Activated T-helper 9 cell treated with anti-CD3 and anti-CD28 coated beads, Interleukin-2, amount 50 U/mL, for 16 hours (primary cell): ENCODE data around the gene LY6G6F.

ENCODE experiments used
- DNase-seq: peaks from one replicate; pipeline ENCODE4 v3.0.0-alpha.2; 2020; ENCODE audit warnings: low read depth

The LY6G6F gene, protein sequence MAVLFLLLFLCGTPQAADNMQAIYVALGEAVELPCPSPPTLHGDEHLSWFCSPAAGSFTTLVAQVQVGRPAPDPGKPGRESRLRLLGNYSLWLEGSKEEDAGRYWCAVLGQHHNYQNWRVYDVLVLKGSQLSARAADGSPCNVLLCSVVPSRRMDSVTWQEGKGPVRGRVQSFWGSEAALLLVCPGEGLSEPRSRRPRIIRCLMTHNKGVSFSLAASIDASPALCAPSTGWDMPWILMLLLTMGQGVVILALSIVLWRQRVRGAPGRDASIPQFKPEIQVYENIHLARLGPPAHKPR

DNA sequence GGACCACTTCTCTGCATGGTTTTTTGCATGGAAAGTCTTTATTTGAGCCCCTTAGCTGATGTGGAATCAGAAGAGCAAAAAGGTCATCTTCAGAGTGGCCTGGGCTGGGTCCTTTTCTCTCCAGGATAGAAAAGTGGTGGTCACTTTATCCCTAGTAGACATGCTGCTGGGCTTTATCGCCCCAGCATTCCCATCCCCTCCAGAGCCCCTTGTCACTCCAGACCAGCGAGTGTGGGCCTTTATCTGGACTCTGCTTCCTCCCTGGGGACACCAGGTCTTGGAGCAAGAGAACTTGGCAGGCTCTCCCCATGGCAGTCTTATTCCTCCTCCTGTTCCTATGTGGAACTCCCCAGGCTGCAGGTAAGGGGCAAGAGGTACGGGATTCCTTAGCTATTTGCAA is at the start of gene LY6G6F:
Gene LY6G6F, plus strand, starts transcription at position 268 of the 400 bp plus-strand sequence. Its CDS starts 41 bp downstream, at position 309.
- DNase-seq: no peak

DNA sequence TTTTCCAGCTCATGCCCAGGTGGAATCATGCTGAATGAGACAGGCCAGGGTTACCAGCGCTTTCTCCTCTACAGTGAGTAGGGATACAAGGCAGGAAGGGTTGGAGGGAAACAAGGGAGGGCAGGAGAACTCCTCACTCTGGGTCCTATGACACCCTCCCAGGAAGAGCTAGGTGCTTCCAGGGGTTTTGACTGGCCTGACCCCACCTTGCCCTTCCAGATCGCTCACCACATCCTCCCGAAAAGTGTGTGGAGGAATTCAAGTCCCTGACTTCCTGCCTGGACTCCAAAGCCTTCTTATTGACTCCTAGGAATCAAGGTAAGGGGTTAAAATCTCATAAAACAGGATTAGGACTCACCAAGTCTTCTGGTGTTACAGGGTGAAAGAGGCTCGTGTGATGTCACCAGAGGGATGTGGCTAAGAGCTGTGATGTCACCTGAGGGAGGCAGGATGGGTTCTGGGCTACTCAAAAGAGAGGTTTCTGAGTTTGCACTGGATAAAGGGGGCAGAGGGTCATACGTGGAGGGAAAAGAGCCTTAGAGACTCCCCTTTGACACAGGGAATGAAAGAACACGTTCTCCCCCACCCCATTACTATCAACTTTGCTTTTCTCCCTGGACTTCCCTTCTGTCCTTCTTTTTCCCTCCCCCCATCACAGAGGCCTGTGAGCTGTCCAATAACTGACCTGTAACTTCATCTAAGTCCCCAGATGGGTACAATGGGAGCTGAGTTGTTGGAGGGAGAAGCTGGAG is 49.1 kb upstream of the LY6G6F start:
- DNase-seq: no peak

DNA sequence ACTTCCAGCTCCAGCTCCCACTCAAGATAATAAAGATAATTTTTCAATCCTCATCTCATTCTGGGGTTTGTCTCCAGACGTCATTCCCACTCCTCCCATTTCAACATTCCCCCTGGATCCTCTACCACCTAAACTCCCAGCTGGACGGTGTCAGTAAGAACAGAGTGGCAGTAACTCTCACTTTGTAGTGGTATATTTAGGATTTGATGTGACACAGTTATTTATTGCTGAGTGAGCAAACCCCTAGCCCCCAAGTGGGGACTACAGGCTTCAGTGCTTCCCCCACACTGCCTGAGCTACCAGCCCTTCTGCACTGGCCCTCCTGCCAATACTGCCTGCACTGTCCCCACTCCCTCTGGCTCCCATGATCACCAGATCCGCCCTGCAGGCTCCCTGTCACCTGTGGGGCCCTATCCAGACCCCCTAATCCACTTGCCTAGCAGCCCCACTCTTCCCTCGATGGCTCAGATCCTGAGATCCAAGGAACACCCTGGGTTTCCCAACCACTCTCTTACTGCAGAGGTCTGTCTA is 48.4 kb upstream of the LY6G6F start:
- DNase-seq: no peak

DNA sequence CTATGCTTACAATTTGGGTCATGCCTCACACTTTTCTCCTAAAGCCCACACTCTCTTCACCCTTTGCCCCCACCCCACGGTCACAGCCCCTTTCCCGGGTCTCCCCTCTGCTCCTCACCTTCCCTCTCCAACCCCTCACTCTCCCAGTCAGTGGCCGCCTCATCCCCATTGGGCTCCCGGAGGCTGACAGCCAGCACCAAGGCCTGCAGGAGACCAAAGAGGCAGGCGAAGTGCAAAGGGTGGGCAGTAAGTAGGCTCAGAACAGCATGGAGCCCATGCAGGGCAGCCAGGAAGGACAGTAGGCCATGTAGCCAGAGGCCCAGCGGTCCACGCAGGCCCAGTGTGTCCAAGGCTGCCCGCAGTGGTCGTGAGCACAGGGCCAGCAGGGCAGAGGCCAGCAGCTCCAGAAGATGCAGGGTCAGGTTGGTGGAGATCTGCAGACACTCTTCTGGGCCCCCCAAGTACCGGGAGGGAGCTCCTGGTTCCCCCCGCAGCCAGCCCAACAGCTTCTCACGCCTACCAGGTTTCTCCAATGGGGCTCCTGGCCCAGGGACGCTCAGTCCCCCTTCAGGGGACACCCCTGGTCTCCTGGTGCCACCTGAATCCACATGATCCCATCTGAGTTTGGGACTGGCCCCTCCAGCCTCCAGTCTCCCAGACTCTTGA is 47.5 kb upstream of the LY6G6F start:
- DNase-seq: no peak

DNA sequence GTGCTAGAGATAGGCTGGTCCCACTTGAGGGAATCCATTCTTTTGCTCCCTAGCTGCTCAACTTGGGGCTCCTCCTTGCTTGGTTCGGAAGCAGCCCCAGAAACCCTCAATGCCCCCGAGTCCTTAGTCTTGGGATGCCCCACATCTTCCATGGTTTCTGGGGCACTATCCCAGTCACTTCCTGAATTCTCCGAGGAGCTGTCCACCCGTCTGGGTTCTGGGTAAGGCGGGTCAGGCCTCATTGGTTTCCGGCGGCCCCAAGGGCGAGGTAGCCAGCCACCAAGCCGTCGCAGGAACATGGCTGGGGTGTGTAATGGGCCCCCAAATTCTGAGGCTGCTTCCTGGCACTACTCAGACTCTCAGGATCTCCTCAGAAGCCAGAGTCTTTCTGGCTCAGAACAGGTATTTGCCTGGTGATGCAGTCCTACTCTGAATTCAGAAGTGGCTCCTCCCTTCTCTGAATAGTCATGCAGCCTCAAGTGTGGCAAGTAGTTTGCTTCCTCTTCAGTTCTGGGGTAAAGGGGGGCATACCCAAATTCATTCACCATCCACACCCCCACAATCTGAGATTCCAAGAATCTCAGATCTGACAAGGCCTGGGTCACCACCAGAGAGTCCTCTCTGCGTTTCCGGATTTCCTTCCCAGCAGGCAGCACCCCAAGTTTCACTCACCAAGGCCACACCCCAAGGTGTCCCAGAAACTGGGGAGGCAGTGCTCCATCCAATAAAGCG is 46.9 kb upstream of the LY6G6F start:
- DNase-seq: no peak

DNA sequence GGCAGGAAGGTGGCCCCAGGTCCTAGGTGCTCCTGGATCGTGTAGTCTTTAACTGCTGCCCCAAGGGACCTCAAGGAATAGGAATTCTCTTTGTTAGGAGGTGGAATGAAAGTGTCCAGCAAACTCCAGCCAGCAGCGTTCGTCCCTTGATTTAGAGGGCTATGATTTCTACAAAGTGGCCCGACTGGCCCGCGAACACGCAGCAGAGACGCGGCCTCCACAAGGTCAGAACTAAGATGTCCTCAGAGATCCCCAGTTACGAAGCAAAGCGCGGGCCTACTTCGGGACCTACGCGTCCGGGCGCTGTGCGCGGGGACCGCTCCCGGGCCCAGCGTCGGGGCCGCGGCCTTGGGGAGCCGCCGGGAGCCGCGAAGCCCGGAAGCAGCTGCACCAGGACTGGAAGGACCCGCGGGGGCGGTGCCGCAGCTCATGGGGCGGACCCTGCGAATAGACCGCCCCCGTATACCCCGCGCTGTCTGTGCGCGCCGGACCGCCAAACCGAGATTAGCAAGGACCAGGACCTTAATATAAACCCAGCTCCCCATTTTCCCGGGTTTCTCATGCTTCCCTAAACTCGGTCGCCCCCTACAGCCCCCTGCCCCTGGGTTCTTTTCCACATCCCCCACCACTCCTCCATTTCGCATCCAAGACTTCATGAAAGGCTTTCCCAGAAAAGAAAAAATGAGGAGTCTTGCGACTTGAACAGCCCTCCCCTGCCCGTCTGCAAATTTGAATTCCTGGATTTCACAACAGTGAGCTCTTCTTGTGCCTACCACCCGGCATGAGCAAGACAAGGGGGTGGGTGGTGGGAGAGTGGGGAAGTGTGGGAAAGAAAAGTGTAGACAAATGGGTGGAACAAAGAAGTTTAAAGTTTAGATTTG is 46.0 kb upstream of the LY6G6F start, which contains the start of gene C6orf47:
Gene C6orf47, minus strand, starts transcription at position 398 of the 881 bp plus-strand sequence. CDS start 831 bp downstream, outside the sequence.
- DNase-seq: peak; percentile 65

DNA sequence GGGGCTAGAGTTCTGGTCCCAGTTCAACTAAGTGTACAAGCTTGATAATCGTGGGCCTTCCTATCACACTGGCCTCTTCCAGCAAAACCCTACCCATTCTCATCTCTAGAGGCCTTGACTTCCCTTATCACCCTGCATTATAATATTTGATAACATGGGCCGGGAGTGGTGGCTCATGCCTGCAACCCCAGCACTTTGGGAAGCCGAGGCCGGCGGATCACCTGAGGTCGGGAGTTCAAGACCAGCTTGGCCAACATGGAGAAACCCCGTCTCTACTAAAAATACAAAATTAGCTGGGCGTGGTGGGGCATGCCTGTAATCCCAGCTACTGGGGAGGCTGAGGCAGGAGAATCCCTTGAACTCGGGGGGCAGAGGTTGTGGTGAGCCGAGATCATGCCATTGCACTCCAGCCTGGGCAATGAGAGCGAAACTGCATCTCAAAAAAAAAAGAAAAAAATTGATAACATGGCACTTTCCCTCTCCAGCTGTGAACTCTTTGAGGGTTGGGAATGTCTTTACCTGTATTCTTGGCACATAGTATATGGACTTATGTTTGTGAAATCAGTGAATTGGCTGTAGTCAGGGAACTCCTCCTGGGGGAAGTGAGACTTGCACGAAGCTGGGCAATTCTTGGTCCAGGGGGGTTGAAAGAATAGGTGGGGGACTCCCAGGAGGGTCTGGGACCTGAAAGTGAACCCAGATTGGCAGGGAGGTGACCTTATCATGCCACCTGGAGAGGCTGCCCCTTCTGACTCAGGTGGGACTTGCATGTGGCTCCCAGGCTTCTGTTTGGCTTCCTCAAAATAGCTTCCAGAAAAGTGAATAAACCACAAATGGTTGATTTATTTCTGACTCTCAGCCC is 45.2 kb upstream of the LY6G6F start:
- no peak for DNase-seq

DNA sequence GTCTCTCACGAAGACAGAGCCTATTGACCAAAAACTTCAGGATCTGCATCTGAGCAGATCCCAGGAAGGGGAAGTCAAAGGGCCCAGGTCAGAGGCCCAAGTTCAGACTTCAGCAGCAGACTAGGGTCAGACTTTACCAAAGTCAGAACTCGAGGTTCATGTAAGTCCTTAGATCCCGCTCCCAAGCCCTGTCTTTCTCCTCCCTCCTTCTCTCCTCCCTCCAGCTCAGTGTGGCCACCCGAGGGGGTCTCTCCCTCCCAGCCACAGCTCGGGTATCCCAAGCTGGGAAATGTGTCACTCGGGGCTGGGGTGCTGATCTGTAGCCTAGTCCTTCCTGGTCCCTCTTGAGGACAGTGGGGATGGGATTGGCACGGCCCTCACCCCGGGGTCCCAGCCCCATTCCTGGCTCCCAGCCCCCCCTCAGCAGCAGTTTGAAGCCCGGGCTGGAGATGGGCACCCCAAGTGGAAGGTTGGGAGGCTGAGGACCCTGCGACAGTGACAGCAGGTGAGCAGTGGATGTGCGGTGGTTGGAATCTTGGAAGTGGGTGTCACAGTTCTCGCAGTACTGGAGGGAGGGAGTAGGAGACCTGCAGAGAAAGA is 44.4 kb upstream of the LY6G6F start:
- DNase-seq: no peak

DNA sequence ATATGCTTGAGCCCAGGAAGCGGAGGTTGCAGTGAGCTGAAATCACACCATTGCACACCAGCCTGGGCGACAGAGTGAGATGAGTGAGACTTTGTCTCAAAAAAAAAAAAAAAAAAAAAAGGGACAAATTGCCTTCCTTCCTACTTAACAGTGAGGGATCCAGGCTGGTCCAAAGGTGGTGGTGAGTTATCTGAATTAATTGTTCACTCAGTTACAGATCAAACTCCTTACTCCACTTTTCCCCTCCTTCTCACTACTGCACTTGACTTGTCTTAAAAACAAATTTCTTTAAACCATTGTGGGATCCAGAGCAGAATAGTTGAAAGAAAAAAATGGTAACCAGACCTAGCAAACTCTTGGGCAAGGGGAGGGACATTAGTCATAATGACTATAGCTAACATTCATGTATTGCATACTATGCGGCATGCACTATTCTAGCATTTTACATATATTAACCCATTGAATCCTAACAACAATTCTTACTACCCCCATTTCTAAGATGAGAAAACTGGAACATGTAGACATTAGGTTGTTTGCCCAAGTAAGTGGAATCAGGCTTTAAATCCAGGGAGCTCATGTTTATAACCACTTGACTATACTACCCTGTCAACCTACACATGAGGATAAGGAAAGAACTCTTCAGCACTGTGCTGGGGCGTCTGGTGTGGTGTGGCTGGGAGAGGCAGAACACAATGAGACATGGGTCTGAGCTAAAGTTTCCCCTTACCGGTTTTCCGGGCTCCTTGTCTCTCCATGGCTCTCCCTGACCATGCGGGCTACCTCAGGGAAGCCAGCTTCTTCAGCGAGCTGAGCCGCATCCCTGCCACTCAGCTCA is 43.3 kb upstream of the LY6G6F start:
- no peak for DNase-seq

DNA sequence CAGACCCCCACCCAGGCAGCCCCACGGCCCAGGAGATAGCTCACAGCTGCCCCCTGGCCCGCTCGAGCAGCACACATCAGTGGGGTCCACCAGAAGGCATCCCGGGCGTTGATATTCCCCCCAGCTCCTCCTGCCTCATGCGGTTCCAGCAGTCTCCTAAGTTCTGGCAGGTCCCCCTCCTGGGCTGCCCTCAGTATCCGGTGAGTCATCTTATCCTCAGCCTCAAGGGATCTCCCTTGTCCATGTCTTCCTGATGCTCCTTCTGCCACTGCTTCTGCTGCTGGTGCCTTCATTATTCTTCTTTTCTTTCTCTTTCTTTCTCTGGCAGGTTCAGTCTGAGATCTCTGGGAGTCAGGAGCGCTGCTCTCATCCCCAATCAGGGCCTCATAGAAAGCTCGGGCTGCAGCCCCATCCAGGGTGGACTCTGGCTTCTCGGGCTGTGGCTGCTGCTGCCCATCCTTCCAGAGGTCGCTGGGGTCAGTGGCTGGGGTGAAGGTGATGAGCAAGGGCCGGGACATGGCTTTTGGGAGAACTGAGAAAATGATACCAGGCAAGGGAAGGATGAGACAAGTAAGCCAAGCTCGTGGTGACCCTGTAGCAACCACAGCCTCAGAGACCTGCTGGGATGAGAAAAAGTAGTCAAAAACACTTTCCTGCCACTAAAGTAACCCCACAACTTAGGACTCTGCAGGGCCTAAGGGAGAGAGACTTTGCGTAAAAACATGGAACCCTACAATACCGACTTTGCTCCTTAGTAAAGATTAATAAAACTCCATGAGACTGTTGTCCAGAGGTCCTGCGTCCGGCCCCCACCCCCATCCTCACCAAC is 42.5 kb upstream of the LY6G6F start:
- DNase-seq: no peak

DNA sequence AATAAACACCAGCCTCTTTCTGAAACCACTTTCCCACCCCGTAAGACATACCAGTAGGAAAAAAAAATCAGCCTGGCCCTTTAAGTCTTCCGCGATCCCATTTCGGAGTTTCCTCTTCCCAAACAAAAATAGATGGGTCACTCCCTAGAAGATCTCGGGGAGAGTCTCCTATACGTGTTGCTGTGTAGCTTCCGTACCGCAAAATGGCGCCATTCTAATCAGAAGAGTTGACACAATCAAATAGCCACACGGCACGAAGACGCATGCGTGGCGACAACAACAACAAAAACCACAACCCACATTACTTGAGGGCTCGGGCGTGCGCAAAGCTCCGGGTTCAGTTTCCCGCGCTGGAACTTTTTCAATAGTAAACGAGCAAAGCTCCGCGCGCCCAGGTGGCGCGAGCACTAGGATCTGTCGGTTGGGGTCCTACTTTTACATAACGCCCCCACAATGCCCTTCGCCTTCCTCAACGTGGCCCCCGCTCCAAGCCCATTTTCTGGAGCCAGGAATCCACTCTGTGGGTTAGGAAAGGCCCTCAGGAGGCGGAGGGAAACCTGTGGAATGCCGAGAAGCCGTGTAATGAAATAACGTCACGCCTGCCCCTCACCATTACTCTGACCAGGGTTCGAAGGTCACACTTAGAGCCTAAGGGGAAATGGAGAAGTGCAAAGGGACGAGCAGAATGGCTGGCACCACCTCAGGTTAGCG is 41.7 kb upstream of the LY6G6F start, which contains the start of gene GPANK1:
Gene GPANK1, minus strand, starts transcription at position 208 of the 711 bp plus-strand sequence. CDS start 519 bp downstream, outside the sequence.
- peak; percentile 83 for DNase-seq

DNA sequence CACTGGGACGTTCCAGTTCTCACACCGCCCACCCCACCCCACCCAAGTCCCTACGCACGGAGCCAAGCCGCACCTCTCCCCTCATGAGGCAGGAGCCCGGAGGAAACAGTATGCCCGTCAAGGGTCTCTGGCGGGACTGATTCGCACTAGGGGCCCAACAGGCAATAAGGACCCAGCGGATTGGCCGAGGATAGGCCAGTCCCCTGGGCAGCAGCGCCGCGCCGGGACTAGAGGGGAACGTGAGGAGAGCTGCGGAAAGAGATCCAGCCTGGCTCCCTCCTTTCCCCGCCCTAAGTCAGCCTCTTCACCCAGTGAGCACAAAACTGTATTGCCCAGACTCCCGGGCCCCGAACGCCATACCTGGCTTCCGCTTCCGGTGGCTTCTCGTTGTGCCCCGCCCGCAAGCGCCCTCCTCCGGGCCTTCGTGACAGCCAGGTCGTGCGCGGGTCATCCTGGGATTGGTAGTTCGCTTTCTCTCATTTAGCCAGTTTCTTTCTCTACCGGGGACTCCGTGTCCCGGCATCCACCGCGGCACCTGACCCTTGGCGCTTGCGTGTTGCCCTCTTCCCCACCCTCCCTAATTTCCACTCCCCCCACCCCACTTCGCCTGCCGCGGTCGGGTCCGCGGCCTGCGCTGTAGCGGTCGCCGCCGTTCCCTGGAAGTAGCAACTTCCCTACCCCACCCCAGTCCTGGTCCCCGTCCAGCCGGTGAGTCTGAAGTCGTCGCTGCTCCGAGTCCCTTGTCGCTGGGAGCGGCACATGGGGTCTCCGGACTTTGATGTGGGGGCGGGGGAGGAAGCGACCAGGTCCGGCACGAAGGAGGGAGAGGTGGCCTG is 40.9 kb upstream of the LY6G6F start, which contains the start of gene CSNK2B:
Gene CSNK2B, plus strand, starts transcription at position 580 of the 836 bp plus-strand sequence. CDS start 752 bp downstream, outside the sequence.
- DNase-seq: peak; percentile 98

DNA sequence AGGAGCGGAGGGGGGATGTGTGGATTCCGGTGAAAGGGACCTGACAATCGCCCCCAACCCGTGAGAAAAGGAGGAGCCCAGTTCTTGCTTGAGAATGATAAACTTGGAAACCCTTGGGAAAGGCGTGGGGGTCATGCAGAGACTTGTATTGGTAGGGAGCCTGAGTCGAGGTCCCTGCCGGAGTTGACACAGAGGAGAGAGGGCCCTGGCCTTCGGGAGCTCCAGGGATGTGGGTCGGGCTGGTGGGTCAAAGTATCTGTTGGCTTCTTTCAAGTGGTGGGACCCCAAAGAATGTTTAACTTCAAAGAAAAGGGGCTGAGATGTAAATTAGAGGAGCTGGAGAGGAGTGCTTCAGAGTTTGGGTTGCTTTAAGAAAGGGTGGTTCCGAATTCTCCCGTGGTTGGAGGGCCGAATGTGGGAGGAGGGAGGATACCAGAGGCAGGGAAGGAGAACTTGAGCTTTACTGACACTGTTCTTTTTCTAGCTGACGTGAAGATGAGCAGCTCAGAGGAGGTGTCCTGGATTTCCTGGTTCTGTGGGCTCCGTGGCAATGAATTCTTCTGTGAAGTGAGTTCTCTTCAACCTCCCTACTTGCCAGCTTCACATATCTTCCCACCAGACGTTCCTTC is 40.2 kb upstream of the LY6G6F start:
- no peak for DNase-seq

DNA sequence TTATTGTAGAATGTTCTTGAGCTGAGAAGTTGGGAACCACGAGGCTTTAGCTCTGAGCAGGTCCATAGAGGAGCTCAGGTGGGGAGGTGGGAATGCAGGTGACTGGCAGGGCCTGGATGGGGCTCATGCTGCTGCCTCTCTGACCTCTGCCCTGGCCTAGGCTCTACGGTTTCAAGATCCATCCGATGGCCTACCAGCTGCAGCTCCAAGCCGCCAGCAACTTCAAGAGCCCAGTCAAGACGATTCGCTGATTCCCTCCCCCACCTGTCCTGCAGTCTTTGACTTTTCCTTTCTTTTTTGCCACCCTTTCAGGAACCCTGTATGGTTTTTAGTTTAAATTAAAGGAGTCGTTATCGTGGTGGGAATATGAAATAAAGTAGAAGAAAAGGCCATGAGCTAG is 37.0 kb upstream of the LY6G6F start, which contains the start of gene LY6G5B:
Gene LY6G5B, plus strand, starts transcription at position 301 of the 400 bp plus-strand sequence. CDS start 975 bp downstream, outside the sequence.
- no peak for DNase-seq

DNA sequence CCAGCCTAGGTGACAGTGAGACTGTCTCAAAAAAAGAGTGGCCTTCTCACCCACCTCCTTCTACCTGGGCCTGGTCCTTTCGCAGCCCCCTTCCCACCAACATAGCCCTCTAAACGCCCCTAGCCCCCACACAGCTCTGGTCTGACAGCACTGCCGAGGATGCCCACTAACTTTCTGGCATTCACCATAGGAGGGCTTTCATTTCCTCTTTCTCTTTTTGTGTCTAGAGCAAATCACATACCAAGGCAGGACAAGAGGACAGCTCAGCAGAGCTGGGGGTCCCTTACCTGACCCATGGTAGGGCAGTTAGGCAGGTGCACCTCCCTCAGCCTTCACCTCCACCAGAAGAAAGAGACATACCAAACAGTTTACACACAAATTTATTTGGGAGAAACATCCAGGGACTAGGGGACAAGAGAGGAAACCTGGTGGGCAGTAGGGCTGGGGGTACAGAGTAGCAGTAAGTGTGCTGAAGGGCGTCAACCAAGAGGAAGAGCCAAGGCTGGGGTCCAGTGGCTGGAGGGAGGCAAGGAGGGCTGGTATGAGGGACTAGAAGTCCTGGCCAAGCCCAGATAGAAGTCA is 30.3 kb upstream of the LY6G6F start:
- DNase-seq: no peak
